ENCODE results near the gene HJV. TPM values are rescaled to one million over a fixed set of nuclear protein-coding genes. Genes with fewer than 3 reads are reported as not detected.

Gene HJV
- total RNA-seq, 1 donor from 2014 or later = not detected

DNA sequence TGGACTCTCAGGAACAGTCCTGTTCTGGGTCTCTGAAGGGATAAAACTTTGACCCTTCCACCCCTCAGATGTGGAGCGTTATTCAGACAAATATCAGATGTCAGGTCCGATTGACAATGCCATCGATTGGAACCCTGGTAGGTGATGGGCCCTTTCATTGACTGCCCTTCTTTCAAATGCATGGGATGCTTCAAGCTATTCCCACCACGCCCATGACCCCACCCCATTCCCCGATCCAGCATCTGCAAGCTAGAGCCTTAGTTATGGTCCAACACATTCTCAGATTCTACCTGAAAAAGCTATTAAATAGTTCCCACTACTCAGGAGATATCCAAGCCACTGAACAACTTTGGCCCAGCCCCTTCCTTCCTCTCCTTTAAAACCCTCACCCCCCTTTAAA is 44.5 kb downstream of the HJV start:
- DNase-seq (ENCODE audit: low read depth, low spot score) = no peak

DNA sequence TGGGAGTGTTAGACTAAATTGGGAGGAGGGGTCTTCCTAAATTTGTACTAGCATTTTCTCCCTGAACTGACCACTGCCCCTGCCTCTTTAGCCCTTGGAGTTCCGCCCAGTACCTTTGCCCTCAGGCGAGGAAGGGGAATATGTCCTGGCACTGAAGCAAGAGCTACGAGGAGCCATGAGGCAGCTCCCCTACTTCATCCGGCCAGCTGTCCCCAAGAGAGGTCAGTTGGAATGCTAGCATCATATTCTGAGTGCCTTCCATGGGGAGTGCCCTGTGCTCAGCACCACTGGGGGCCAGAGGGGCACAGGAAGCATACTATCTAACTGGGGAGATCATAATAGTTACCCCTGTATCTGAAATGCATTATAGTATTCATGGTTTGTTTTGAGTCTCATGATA is 46.3 kb downstream of the HJV start:
- DNase-seq (ENCODE audit: low read depth, low spot score) = no peak

DNA sequence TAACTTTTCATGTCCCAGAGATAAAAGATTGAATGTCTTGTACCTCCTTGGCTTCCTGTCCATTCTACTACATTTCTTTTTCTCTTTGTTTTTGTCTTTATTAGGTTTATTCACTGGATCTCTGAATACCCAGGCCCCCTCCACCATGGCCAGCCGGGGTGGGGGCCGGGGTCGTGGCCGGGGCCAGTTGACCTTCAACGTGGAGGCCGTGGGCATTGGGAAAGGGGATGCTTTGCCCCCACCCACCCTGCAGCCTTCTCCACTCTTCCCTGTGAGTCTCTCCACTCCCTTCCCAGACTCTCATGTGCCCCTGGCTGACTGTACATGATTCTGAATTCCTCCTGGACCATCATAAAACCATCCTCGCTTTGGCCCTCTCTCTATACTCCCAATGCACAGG is 46.8 kb downstream of the HJV start:
- no peak for DNase-seq (ENCODE audit: low read depth, low spot score)

DNA sequence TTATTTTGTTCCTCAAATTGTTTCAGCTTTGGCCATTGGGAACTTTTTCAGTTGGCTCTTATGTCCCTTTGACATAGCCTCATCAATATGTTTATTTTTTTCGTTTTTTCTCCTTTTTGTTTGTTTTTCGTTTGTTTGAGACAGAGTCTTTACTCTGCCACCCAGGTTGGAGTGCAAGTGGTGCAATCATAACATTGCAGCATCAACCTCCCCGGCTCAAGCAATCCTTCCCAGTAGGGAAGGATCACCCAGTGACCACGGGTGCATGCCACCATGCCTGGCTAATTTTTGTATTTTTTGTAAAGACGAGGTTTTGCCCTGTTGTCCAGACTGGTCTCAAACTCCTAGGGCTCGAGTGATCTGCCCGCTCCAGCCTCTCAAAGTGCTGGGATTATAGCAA is 49.0 kb downstream of the HJV start:
- DNase-seq (ENCODE audit: low read depth, low spot score) = no peak

Other genes with a start within 250 kb of the HJV start
- gene RNF115, start 197.6 kb downstream of the HJV start, total RNA-seq = 17.9 and 20.0 TPM in 2 replicates
- gene POLR3C, start 197.5 kb downstream of the HJV start, total RNA-seq = 33.7 and 36.3 TPM in 2 replicates
- 2.8 and 3.4 TPM in 2 replicates for gene NUDT17, start 176.1 kb downstream of the HJV start, total RNA-seq
- gene PIAS3, start 162.7 kb downstream of the HJV start, total RNA-seq = 7.6 and 9.8 TPM in 2 replicates
- 0.32 and 0.33 TPM in 2 replicates for gene ANKRD35, start 135.9 kb downstream of the HJV start, total RNA-seq
- gene ITGA10, start 111.7 kb downstream of the HJV start, total RNA-seq = 32.2 and 104 TPM in 2 replicates
- 30.9 and 31.9 TPM in 2 replicates for gene PEX11B, start 103.0 kb downstream of the HJV start, total RNA-seq
- 129 and 198 TPM in 2 replicates for gene RBM8A, start 94.3 kb downstream of the HJV start, total RNA-seq
- gene LIX1L, start 63.7 kb downstream of the HJV start, total RNA-seq = 22.9 and 28.6 TPM in 2 replicates
- gene ANKRD34A, start 57.2 kb downstream of the HJV start, total RNA-seq = 0.18 and 0.20 TPM in 2 replicates
- 15.9 and 16.0 TPM in 2 replicates for gene POLR3GL, start 57.0 kb downstream of the HJV start, total RNA-seq
- gene TXNIP, start 25.2 kb downstream of the HJV start, total RNA-seq = 42.1 and 57.6 TPM in 2 replicates
- gene NBPF10, start 123.1 kb upstream of the HJV start, total RNA-seq = 0.66 and 1.1 TPM in 2 replicates
- gene NOTCH2NLA, start 207.3 kb upstream of the HJV start, total RNA-seq = 19.2 and 24.0 TPM in 2 replicates

Data from pulmonary artery endothelial cell (primary cell).